ENCODE measurements around the gene SEC23A.
"Not testable (repeated sequence)": the region's sequence is repeated elsewhere in the genome, so short reads cannot be mapped to it uniquely, and the experiment has no call there.

Gene SEC23A

GRCh38 chr14:39102969-39103957 is at the start of gene SEC23A:
Gene SEC23A, minus strand, starts transcription at chr14:39103235. Its CDS starts 7,117 bp downstream, at chr14:39096118.
- DNase-seq (ENCODE audit: low read depth): peak; percentile 92

GRCh38 chr14:39145266-39145966 is 42.4 kb upstream of the SEC23A start:
- no peak for DNase-seq (ENCODE audit: low read depth)

- not testable (repeated sequence) for DNase-seq (ENCODE audit: low read depth)
These were observed 40.2 kb upstream of the SEC23A start for GRCh38 chr14:39143226-39143625.

- not testable (repeated sequence) for DNase-seq (ENCODE audit: low read depth)
These were observed 38.6 kb upstream of the SEC23A start for GRCh38 chr14:39141623-39142022.

GRCh38 chr14:39140170-39140569 is 37.1 kb upstream of the SEC23A start:
- DNase-seq (ENCODE audit: low read depth): no peak

GRCh38 chr14:39138440-39138839 is 35.4 kb upstream of the SEC23A start:
- DNase-seq (ENCODE audit: low read depth): no peak

- DNase-seq (ENCODE audit: low read depth): not testable (repeated sequence)
These were observed 34.8 kb upstream of the SEC23A start for GRCh38 chr14:39137835-39138234.

- no peak for DNase-seq (ENCODE audit: low read depth)
These were observed 19.5 kb upstream of the SEC23A start for GRCh38 chr14:39122330-39123138.

- peak; percentile 94 for DNase-seq (ENCODE audit: low read depth)
These were observed 11.2 kb upstream of the SEC23A start, which contains the start of gene GEMIN2 for GRCh38 chr14:39114073-39114838. Gene GEMIN2, plus strand, starts transcription at chr14:39114323. Its CDS starts 16 bp downstream, at chr14:39114339.

GRCh38 chr14:39113685-39114072 is 10.6 kb upstream of the SEC23A start:
- DNase-seq (ENCODE audit: low read depth): no peak

GRCh38 chr14:39109893-39110715 is 7.1 kb upstream of the SEC23A start:
- no peak for DNase-seq (ENCODE audit: low read depth)

GRCh38 chr14:39108791-39109190 is 5.8 kb upstream of the SEC23A start:
- no peak for DNase-seq (ENCODE audit: low read depth)

GRCh38 chr14:39107591-39107996 is 4.6 kb upstream of the SEC23A start:
- DNase-seq (ENCODE audit: low read depth): peak; percentile 47

GRCh38 chr14:39104078-39104801 is 1.2 kb upstream of the SEC23A start:
- DNase-seq (ENCODE audit: low read depth): not testable (repeated sequence)

GRCh38 chr14:39102265-39102968 is 618 bp downstream of the SEC23A start:
- DNase-seq (ENCODE audit: low read depth): peak; percentile 63

- DNase-seq (ENCODE audit: low read depth): no peak
These were observed 3.3 kb downstream of the SEC23A start for GRCh38 chr14:39099748-39100147.

- not testable (repeated sequence) for DNase-seq (ENCODE audit: low read depth)
These were observed 3.8 kb downstream of the SEC23A start for GRCh38 chr14:39099215-39099614.

- DNase-seq (ENCODE audit: low read depth): peak; percentile 29
These were observed 5.9 kb downstream of the SEC23A start for GRCh38 chr14:39097159-39097558.

GRCh38 chr14:39094515-39094914 is 8.5 kb downstream of the SEC23A start:
- DNase-seq (ENCODE audit: low read depth): no peak

All from EH (cell line).